Measurements from ENCODE around the gene CRIM1. TPM values are rescaled to one million over a fixed set of nuclear protein-coding genes. Genes with fewer than 3 reads are reported as not detected.

Gene CRIM1
- total RNA-seq, 2 donors from 2014 or later: 26.7 to 26.9 TPM

DNA sequence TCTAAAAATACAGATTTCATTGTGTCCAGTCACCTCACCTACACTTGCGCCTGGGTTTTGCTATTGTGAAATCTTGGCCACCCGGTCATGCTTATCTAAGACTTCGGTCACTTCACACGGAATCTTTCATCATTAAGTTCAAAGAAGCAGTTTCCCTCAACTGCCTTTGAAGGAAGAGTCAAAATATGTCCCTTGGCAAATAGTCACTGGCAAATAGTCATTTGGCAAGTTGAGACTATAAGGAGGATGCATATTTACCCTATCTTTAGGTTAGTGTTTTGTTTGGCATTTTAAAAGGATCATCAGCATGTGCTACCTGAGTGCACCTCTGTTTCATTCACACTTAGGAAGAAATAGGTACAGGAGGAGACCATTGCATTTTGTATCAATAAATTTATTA is 146.5 kb downstream of the CRIM1 start:
- TF ChIP-seq, protein P1, sequence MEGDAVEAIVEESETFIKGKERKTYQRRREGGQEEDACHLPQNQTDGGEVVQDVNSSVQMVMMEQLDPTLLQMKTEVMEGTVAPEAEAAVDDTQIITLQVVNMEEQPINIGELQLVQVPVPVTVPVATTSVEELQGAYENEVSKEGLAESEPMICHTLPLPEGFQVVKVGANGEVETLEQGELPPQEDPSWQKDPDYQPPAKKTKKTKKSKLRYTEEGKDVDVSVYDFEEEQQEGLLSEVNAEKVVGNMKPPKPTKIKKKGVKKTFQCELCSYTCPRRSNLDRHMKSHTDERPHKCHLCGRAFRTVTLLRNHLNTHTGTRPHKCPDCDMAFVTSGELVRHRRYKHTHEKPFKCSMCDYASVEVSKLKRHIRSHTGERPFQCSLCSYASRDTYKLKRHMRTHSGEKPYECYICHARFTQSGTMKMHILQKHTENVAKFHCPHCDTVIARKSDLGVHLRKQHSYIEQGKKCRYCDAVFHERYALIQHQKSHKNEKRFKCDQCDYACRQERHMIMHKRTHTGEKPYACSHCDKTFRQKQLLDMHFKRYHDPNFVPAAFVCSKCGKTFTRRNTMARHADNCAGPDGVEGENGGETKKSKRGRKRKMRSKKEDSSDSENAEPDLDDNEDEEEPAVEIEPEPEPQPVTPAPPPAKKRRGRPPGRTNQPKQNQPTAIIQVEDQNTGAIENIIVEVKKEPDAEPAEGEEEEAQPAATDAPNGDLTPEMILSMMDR (conservative IDR thresholded peaks at IDR 0.05): no peak
- Histone ChIP-seq H3K9me3 (ENCODE audit: control insufficient read depth, low read length) (no peaks in the 10 kb centered on the region), H3K27ac (ENCODE audit: low read depth, low read length) (no peak overlapping the region), H3K4me1 (ENCODE audit: control insufficient read depth, insufficient read depth, low read length) (no peaks in the 10 kb centered on the region), H3K27me3 (ENCODE audit: control insufficient read depth, insufficient read depth, low read length, poor library complexity, severe bottlenecking) (no peaks in the 10 kb centered on the region), H3K9ac (ENCODE audit: extremely low read depth, low read length, poor library complexity, severe bottlenecking) (no peak overlapping the region), H3K36me3 (ENCODE audit: control insufficient read depth, insufficient read depth, low read length) (peaks cover 73% of the 10 kb centered on the region), H3K4me3 (ENCODE audit: low read length) (no peak overlapping the region)
- WGBS, 2 experiments (ENCODE audit: insufficient coverage in 1 of 2, insufficient read length in 1 of 2): 92 to 100% methylated on average over 4 of the region's 4 CpGs
- Mint-ChIP-seq H3K27ac (no peak overlapping the region), H3K36me3 (ENCODE audit: low read depth) (peaks cover 32% of the 10 kb centered on the region), H3K4me1 (no peaks in the 10 kb centered on the region), H3K27me3 (ENCODE audit: insufficient read depth) (no peaks in the 10 kb centered on the region), H3K4me3 (no peak overlapping the region), H3K9me3 (no peaks in the 10 kb centered on the region)
- DNase-seq: no peak

GRCh38 chr2:36507408-36507812 is 151.8 kb downstream of the CRIM1 start:
- H3K9me3 Mint-ChIP-seq: no peaks in the 10 kb centered on the region
- H3K4me1 Mint-ChIP-seq: no peaks in the 10 kb centered on the region
- H3K36me3 ChIP-seq (ENCODE audit: control insufficient read depth, insufficient read depth, low read length): peaks cover 67% of the 10 kb centered on the region
- H3K27ac ChIP-seq (ENCODE audit: low read depth, low read length): no peak overlapping the region
- no peaks in the 10 kb centered on the region for H3K27me3 ChIP-seq (ENCODE audit: control insufficient read depth, insufficient read depth, low read length, poor library complexity, severe bottlenecking)
- DNase-seq: peak; percentile 87
- TF ChIP-seq, protein P1 (conservative IDR thresholded peaks at IDR 0.05): peak; percentile 92
- H3K4me3 ChIP-seq (ENCODE audit: low read length): no peak overlapping the region
- no peaks in the 10 kb centered on the region for H3K4me1 ChIP-seq (ENCODE audit: control insufficient read depth, insufficient read depth, low read length)
- H3K4me3 Mint-ChIP-seq: no peak overlapping the region
- no peaks in the 10 kb centered on the region for H3K27me3 Mint-ChIP-seq (ENCODE audit: insufficient read depth)
- H3K9ac ChIP-seq (ENCODE audit: extremely low read depth, low read length, poor library complexity, severe bottlenecking): no peak overlapping the region
- H3K9me3 ChIP-seq (ENCODE audit: control insufficient read depth, low read length): no peaks in the 10 kb centered on the region
- no peak overlapping the region for H3K27ac Mint-ChIP-seq
- H3K36me3 Mint-ChIP-seq (ENCODE audit: low read depth): peaks cover 31% of the 10 kb centered on the region

GRCh38 chr2:36509075-36509474 is 153.5 kb downstream of the CRIM1 start:
- no peak overlapping the region for H3K27ac ChIP-seq (ENCODE audit: low read depth, low read length)
- no peaks in the 10 kb centered on the region for H3K4me1 ChIP-seq (ENCODE audit: control insufficient read depth, insufficient read depth, low read length)
- H3K9me3 ChIP-seq (ENCODE audit: control insufficient read depth, low read length): no peaks in the 10 kb centered on the region
- H3K9ac ChIP-seq (ENCODE audit: extremely low read depth, low read length, poor library complexity, severe bottlenecking): no peak overlapping the region
- no peaks in the 10 kb centered on the region for H3K27me3 ChIP-seq (ENCODE audit: control insufficient read depth, insufficient read depth, low read length, poor library complexity, severe bottlenecking)
- H3K4me3 ChIP-seq (ENCODE audit: low read length): no peak overlapping the region
- H3K36me3 ChIP-seq (ENCODE audit: control insufficient read depth, insufficient read depth, low read length): peaks cover 69% of the 10 kb centered on the region
- Mint-ChIP-seq H3K4me3 (no peak overlapping the region), H3K4me1 (no peaks in the 10 kb centered on the region), H3K36me3 (ENCODE audit: low read depth) (peaks cover 38% of the 10 kb centered on the region), H3K9me3 (no peaks in the 10 kb centered on the region), H3K27ac (no peak overlapping the region), H3K27me3 (ENCODE audit: insufficient read depth) (no peaks in the 10 kb centered on the region)
- no peak for DNase-seq
- 94 to 97% methylated on average over 6 of the region's 6 CpGs for WGBS, 2 experiments (ENCODE audit: insufficient coverage in 1 of 2, insufficient read length in 1 of 2)
- TF ChIP-seq, protein P1 (conservative IDR thresholded peaks at IDR 0.05): no peak

Data from endodermal cell (in vitro differentiated cells).